ENCODE measurements around the gene ZBTB8B.

DNA sequence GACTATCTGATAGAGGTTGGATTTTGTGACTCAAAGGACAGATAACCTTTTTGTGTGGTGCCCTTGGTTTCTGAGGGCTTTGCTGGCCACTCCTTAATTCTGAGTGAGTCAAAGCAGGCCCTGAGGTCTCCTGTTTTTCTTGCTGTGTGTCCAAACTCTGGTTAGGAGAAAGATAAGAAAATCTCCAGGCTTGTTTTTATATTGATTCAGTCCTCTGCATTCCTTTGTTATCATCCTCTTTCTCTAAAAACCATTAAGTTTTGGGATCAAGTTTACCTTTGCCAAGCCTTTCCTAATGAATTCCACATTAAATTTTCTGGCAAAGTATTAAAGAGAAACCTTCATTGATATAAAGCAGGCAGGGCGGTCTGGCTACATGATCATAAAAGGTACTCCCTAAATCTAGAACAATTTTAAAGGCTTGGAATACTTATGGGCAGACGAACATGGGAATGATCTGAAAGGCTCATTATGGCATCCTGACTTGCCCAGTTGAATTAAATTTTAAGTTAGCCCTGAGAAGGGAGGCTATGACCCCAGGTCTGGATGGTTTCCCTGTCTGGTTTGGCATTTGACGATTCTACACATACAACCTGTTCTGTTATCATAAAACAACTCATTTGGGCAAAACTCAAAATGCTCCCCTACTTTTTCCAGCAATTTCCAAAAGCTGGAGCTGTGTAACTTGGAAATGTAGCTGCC lies 20.8 kb downstream of the ZBTB8B start:
- TF ChIP-seq, protein P1, sequence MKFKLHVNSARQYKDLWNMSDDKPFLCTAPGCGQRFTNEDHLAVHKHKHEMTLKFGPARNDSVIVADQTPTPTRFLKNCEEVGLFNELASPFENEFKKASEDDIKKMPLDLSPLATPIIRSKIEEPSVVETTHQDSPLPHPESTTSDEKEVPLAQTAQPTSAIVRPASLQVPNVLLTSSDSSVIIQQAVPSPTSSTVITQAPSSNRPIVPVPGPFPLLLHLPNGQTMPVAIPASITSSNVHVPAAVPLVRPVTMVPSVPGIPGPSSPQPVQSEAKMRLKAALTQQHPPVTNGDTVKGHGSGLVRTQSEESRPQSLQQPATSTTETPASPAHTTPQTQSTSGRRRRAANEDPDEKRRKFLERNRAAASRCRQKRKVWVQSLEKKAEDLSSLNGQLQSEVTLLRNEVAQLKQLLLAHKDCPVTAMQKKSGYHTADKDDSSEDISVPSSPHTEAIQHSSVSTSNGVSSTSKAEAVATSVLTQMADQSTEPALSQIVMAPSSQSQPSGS (IDR thresholded peaks at IDR 0.05; ENCODE audit: low read length): no peak
- TF ChIP-seq BHLHE40 (IDR thresholded peaks at IDR 0.05; ENCODE audit: borderline replicate concordance in 1 of 2, low read depth in 2 of 2, low read length in 1 of 2) (no peak), CREB1 (IDR thresholded peaks at IDR 0.05; ENCODE audit: low read depth) (no peak)
- TF ChIP-seq, protein P2, sequence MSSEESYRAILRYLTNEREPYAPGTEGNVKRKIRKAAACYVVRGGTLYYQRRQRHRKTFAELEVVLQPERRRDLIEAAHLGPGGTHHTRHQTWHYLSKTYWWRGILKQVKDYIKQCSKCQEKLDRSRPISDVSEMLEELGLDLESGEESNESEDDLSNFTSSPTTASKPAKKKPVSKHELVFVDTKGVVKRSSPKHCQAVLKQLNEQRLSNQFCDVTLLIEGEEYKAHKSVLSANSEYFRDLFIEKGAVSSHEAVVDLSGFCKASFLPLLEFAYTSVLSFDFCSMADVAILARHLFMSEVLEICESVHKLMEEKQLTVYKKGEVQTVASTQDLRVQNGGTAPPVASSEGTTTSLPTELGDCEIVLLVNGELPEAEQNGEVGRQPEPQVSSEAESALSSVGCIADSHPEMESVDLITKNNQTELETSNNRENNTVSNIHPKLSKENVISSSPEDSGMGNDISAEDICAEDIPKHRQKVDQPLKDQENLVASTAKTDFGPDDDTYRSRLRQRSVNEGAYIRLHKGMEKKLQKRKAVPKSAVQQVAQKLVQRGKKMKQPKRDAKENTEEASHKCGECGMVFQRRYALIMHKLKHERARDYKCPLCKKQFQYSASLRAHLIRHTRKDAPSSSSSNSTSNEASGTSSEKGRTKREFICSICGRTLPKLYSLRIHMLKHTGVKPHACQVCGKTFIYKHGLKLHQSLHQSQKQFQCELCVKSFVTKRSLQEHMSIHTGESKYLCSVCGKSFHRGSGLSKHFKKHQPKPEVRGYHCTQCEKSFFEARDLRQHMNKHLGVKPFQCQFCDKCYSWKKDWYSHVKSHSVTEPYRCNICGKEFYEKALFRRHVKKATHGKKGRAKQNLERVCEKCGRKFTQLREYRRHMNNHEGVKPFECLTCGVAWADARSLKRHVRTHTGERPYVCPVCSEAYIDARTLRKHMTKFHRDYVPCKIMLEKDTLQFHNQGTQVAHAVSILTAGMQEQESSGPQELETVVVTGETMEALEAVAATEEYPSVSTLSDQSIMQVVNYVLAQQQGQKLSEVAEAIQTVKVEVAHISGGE (CRISPR knock-in tag; IDR thresholded peaks at IDR 0.05): no peak
